Measurements from ENCODE around the gene TNF.

Gene TNF

DNA sequence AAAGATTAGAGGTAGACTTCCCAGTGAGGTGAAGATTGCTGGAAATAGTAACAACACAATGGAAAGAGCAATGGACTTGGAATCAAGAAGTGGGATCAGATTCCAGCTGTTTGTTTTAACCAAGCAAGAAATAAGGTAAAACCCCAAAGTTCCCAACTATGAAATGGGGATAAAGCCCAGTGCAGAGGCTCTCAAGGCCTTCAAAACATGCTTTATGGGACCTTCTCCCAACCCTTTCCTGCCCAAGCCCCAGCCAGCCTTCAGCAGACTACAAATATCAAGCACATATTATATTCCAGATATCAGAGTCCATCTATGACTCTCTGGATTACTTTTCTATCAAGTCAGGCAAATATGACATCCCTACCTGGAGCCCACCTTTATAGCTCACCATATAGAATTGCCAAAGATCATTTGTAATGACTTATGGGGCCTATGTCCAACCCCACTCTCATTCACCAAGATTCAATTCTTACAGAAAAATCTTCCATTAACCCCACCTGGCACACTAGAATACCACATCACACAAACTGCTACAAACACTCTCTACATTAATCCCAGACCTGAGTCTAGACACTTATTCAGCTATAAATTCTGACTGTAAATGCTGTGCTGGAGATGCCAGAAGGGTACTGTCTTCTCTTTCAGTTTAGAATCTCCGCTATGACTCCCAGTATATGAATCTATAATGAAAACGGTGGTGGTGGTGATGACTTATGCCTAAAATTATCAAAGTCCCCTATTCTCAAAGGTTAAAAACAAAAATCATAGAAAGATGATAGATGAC is 39.6 kb upstream of the TNF start:
- H3K4me3 ChIP-seq (ENCODE audit: low read length) = no peak overlapping the region
- peaks cover 41% of the 10 kb centered on the region for H3F3A ChIP-seq (ENCODE audit: control insufficient read depth, insufficient read depth)
- H3K9me2 ChIP-seq (replicated peaks; ENCODE audit: control insufficient read depth, low read length) = no peaks in the 10 kb centered on the region
- no peak overlapping the region for H3K4me2 ChIP-seq (ENCODE audit: low read length)
- peaks cover 73% of the 10 kb centered on the region for H3K79me2 ChIP-seq (ENCODE audit: control insufficient read depth, low read length)
- no peaks in the 10 kb centered on the region for H3K9me3 ChIP-seq (ENCODE audit: control insufficient read depth, insufficient read depth, low read length)
- H3K27me3 ChIP-seq (ENCODE audit: control insufficient read depth, low read length) = no peaks in the 10 kb centered on the region
- peaks cover 28% of the 10 kb centered on the region for H3K4me1 ChIP-seq (ENCODE audit: control insufficient read depth, low read length)
- no peak overlapping the region for H3K27ac ChIP-seq (ENCODE audit: low read depth, low read length)
- H4K20me1 ChIP-seq (ENCODE audit: control insufficient read depth, insufficient read depth, low read depth, low read length) = peaks cover 56% of the 10 kb centered on the region
- TF ChIP-seq, protein P1, sequence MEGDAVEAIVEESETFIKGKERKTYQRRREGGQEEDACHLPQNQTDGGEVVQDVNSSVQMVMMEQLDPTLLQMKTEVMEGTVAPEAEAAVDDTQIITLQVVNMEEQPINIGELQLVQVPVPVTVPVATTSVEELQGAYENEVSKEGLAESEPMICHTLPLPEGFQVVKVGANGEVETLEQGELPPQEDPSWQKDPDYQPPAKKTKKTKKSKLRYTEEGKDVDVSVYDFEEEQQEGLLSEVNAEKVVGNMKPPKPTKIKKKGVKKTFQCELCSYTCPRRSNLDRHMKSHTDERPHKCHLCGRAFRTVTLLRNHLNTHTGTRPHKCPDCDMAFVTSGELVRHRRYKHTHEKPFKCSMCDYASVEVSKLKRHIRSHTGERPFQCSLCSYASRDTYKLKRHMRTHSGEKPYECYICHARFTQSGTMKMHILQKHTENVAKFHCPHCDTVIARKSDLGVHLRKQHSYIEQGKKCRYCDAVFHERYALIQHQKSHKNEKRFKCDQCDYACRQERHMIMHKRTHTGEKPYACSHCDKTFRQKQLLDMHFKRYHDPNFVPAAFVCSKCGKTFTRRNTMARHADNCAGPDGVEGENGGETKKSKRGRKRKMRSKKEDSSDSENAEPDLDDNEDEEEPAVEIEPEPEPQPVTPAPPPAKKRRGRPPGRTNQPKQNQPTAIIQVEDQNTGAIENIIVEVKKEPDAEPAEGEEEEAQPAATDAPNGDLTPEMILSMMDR (IDR thresholded peaks at IDR 0.05; ENCODE audit: low read depth, low read length, poor library complexity, severe bottlenecking) = no peak
- H3K36me3 ChIP-seq (ENCODE audit: control insufficient read depth, low read length) = peaks cover 98% of the 10 kb centered on the region

DNA sequence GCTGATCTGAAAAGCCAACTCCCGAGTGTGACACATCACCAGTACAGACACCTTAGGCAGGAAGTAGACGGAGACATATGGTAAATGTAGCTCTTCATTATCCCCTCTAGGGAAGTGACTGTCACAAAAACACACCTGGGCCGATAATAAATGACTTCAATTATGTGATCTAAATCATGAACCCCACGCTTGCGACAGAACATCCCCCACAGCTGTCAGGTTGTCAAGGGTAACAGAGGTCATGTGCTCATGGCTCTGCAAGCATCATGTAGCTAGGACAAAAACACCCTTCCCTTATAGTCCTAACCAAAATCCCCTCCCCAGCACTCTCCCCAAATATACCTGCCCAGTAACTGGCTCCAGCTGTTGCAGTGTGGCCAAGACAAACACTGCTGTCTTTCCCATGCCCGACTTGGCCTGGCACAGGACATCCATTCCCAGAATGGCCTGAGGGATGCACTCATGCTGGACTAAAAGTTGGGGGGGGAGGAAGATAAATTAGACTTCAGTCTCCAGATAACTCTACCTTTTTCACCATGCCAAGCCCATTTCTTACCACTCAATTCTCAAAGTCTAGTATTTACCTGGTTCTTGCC is 36.5 kb upstream of the TNF start:
- peak overlapping the region; percentile 70 for H3K4me2 ChIP-seq (ENCODE audit: low read length)
- H3K27me3 ChIP-seq (ENCODE audit: control insufficient read depth, low read length) = no peaks in the 10 kb centered on the region
- H3K9me2 ChIP-seq (replicated peaks; ENCODE audit: control insufficient read depth, low read length) = no peaks in the 10 kb centered on the region
- peaks cover 97% of the 10 kb centered on the region for H3K79me2 ChIP-seq (ENCODE audit: control insufficient read depth, low read length)
- H3K27ac ChIP-seq (ENCODE audit: low read depth, low read length) = no peak overlapping the region
- peak overlapping the region; percentile 98 for H3K4me3 ChIP-seq (ENCODE audit: low read length)
- TF ChIP-seq, protein P1 (IDR thresholded peaks at IDR 0.05; ENCODE audit: low read depth, low read length, poor library complexity, severe bottlenecking) = no peak
- TF ChIP-seq EZH2phosphoT487 (IDR thresholded peaks at IDR 0.05; ENCODE audit: borderline replicate concordance, low read length) = no peak
- no peaks in the 10 kb centered on the region for H3K9me3 ChIP-seq (ENCODE audit: control insufficient read depth, insufficient read depth, low read length)
- H3K4me1 ChIP-seq (ENCODE audit: control insufficient read depth, low read length) = peaks cover 39% of the 10 kb centered on the region
- H4K20me1 ChIP-seq (ENCODE audit: control insufficient read depth, insufficient read depth, low read depth, low read length) = peaks cover 47% of the 10 kb centered on the region
- H3F3A ChIP-seq (ENCODE audit: control insufficient read depth, insufficient read depth) = peaks cover 24% of the 10 kb centered on the region
- peaks cover 90% of the 10 kb centered on the region for H3K36me3 ChIP-seq (ENCODE audit: control insufficient read depth, low read length)

DNA sequence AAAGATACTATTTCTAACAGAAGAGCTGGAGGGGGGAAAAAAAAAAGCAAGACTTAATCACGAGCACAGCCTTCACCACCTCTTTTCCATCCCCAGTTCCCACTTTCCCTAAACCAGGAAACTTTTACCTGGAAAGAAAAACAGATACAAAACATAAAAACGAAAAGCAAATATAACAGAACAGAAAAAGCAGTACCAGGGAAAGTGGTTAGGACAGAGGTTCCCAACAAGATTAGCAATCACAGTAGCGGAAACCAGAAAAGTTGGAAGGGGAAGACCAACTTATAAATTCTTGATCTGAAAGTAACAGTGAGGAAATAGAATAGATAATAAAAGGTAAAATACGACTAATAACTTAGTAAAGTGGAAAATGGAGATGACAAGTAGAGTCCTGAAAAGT is 34.7 kb upstream of the TNF start:
- H3K4me3 ChIP-seq (ENCODE audit: low read length) = peak overlapping the region; percentile 98
- H3K4me2 ChIP-seq (ENCODE audit: low read length) = peak overlapping the region; percentile 70
- no peaks in the 10 kb centered on the region for H3K9me2 ChIP-seq (replicated peaks; ENCODE audit: control insufficient read depth, low read length)
- peaks cover 29% of the 10 kb centered on the region for H3F3A ChIP-seq (ENCODE audit: control insufficient read depth, insufficient read depth)
- H3K27ac ChIP-seq (ENCODE audit: low read depth, low read length) = peak overlapping the region; percentile 88; the same call in 1 of the 2 replicates
- H4K20me1 ChIP-seq (ENCODE audit: control insufficient read depth, insufficient read depth, low read depth, low read length) = peaks cover 38% of the 10 kb centered on the region
- peaks cover 73% of the 10 kb centered on the region for H3K36me3 ChIP-seq (ENCODE audit: control insufficient read depth, low read length)
- peaks cover 47% of the 10 kb centered on the region for H3K4me1 ChIP-seq (ENCODE audit: control insufficient read depth, low read length)
- no peaks in the 10 kb centered on the region for H3K27me3 ChIP-seq (ENCODE audit: control insufficient read depth, low read length)
- H3K9me3 ChIP-seq (ENCODE audit: control insufficient read depth, insufficient read depth, low read length) = no peaks in the 10 kb centered on the region
- no peak for TF ChIP-seq EZH2phosphoT487 (IDR thresholded peaks at IDR 0.05; ENCODE audit: borderline replicate concordance, low read length)
- TF ChIP-seq, protein P1 (IDR thresholded peaks at IDR 0.05; ENCODE audit: low read depth, low read length, poor library complexity, severe bottlenecking) = no peak
- H3K79me2 ChIP-seq (ENCODE audit: control insufficient read depth, low read length) = peaks cover 81% of the 10 kb centered on the region
